GM18505 (cell line): Measurements from ENCODE around the gene TNFSF13.

Experiments
- ATAC-seq: cut with Tn5 transposase; IDR thresholded peaks from one replicate; pipeline ENCODE4 v1.9.1; 2021; ENCODE audit not compliant: unreplicated experiment
- POLR2A ChIP-seq: IDR thresholded peaks from 4 replicates; pipeline ENCODE4 v1.6.1; 2011; ENCODE audit warnings: borderline replicate concordance; ENCODE audit not compliant: insufficient read depth, insufficient read length; ENCODE audit errors: extremely low read depth

The TNFSF13 gene

GRCh38 chr17:7558544-7559319, at the start of gene TNFSF13:
Gene TNFSF13, plus strand, starts transcription at chr17:7558750. Its CDS starts 290 bp downstream, at chr17:7559040.
- TF ChIP-seq POLR2A: no peak
- no peak for ATAC-seq

GRCh38 chr17:7508846-7509245, 49.7 kb upstream of the TNFSF13 start:
- no peak for TF ChIP-seq POLR2A
- ATAC-seq: no peak

GRCh38 chr17:7509937-7510336, 48.6 kb upstream of the TNFSF13 start:
- no peak for TF ChIP-seq POLR2A
- no peak for ATAC-seq

- TF ChIP-seq POLR2A: no peak
- ATAC-seq: no peak
These were observed 47.4 kb upstream of the TNFSF13 start for GRCh38 chr17:7511108-7511507.

- TF ChIP-seq POLR2A: no peak
- no peak for ATAC-seq
These were observed 46.4 kb upstream of the TNFSF13 start for GRCh38 chr17:7512105-7512504.

GRCh38 chr17:7512824-7513540, 45.6 kb upstream of the TNFSF13 start:
- no peak for TF ChIP-seq POLR2A
- ATAC-seq: no peak

- no peak for ATAC-seq
- no peak for TF ChIP-seq POLR2A
These were observed 44.6 kb upstream of the TNFSF13 start for GRCh38 chr17:7513850-7514419.

- TF ChIP-seq POLR2A: no peak
- ATAC-seq: no peak
These were observed 42.5 kb upstream of the TNFSF13 start for GRCh38 chr17:7515911-7516610.

GRCh38 chr17:7523033-7523432, 35.5 kb upstream of the TNFSF13 start:
- ATAC-seq: no peak
- TF ChIP-seq POLR2A: no peak

GRCh38 chr17:7528842-7529241, 29.7 kb upstream of the TNFSF13 start:
- ATAC-seq: no peak
- no peak for TF ChIP-seq POLR2A

- ATAC-seq: no peak
- no peak for TF ChIP-seq POLR2A
These were observed 28.3 kb upstream of the TNFSF13 start for GRCh38 chr17:7530023-7530900.

- no peak for ATAC-seq
- TF ChIP-seq POLR2A: no peak
These were observed 20.5 kb upstream of the TNFSF13 start for GRCh38 chr17:7538050-7538449.
